Measurements from ENCODE around the gene ANKRD42.

DNA sequence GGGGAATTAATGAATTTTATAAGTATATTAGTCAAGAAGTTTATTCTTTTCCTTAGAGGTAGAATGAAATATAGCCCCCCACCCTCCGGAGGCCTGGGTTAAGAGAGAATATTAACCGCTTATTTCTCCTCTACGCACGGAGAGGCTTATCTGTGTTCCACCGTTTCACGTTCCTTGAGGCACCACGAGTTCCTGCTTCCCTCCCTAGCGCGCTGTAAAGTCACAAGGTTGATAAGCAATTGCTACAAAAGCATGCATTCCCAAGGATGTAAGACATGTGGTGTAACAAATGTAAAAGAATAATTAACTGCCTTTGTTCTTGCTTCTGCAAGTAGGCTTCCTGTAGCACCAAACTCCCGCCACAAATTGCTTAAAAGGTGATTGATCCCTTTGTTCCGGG lies 1.5 kb upstream of the ANKRD42 start:
- TF ChIP-seq, protein P1, sequence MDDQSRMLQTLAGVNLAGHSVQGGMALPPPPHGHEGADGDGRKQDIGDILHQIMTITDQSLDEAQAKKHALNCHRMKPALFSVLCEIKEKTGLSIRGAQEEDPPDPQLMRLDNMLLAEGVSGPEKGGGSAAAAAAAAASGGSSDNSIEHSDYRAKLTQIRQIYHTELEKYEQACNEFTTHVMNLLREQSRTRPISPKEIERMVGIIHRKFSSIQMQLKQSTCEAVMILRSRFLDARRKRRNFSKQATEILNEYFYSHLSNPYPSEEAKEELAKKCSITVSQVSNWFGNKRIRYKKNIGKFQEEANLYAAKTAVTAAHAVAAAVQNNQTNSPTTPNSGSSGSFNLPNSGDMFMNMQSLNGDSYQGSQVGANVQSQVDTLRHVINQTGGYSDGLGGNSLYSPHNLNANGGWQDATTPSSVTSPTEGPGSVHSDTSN (IDR thresholded peaks at IDR 0.05), result no peak
- TF ChIP-seq RAD21 (IDR thresholded peaks at IDR 0.05; ENCODE audit: low read length) (no peak), POLR2AphosphoS5 (IDR thresholded peaks at IDR 0.05; ENCODE audit: low read depth, low read length) (no peak), RFX5 (IDR thresholded peaks at IDR 0.05; ENCODE audit: low read length) (no peak), TEAD4 (IDR thresholded peaks at IDR 0.05; ENCODE audit: borderline replicate concordance, insufficient read depth) (no peak)
- TF ChIP-seq, protein P2, sequence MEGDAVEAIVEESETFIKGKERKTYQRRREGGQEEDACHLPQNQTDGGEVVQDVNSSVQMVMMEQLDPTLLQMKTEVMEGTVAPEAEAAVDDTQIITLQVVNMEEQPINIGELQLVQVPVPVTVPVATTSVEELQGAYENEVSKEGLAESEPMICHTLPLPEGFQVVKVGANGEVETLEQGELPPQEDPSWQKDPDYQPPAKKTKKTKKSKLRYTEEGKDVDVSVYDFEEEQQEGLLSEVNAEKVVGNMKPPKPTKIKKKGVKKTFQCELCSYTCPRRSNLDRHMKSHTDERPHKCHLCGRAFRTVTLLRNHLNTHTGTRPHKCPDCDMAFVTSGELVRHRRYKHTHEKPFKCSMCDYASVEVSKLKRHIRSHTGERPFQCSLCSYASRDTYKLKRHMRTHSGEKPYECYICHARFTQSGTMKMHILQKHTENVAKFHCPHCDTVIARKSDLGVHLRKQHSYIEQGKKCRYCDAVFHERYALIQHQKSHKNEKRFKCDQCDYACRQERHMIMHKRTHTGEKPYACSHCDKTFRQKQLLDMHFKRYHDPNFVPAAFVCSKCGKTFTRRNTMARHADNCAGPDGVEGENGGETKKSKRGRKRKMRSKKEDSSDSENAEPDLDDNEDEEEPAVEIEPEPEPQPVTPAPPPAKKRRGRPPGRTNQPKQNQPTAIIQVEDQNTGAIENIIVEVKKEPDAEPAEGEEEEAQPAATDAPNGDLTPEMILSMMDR (IDR thresholded peaks at IDR 0.05), result no peak
- TF ChIP-seq, protein P3, sequence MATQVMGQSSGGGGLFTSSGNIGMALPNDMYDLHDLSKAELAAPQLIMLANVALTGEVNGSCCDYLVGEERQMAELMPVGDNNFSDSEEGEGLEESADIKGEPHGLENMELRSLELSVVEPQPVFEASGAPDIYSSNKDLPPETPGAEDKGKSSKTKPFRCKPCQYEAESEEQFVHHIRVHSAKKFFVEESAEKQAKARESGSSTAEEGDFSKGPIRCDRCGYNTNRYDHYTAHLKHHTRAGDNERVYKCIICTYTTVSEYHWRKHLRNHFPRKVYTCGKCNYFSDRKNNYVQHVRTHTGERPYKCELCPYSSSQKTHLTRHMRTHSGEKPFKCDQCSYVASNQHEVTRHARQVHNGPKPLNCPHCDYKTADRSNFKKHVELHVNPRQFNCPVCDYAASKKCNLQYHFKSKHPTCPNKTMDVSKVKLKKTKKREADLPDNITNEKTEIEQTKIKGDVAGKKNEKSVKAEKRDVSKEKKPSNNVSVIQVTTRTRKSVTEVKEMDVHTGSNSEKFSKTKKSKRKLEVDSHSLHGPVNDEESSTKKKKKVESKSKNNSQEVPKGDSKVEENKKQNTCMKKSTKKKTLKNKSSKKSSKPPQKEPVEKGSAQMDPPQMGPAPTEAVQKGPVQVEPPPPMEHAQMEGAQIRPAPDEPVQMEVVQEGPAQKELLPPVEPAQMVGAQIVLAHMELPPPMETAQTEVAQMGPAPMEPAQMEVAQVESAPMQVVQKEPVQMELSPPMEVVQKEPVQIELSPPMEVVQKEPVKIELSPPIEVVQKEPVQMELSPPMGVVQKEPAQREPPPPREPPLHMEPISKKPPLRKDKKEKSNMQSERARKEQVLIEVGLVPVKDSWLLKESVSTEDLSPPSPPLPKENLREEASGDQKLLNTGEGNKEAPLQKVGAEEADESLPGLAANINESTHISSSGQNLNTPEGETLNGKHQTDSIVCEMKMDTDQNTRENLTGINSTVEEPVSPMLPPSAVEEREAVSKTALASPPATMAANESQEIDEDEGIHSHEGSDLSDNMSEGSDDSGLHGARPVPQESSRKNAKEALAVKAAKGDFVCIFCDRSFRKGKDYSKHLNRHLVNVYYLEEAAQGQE (IDR thresholded peaks at IDR 0.05; ENCODE audit: low read depth, low read length), result no peak
